ENCODE results near the gene MRPS31. TPM values are rescaled to one million over a fixed set of nuclear protein-coding genes. Genes with fewer than 3 reads are reported as not detected.

The MRPS31 gene
- total RNA-seq, 3 donors from 2014 or later, result 20.3 to 21.2 (median 20.9) TPM

- Histone ChIP-seq H3K36me3 (ENCODE audit: low read depth) (no peaks in the 10 kb centered on the region), H3K4me1 (ENCODE audit: low read depth) (peaks cover 2% of the 10 kb centered on the region), H3K4me3 (no peak overlapping the region), H3K9me3 (no peaks in the 10 kb centered on the region)
- ATAC-seq (no peak), DNase-seq (no peak)
- intact Hi-C loops (cut with DNase I, micrococcal nuclease), result no loop called here
- TF ChIP-seq CTCF (IDR thresholded peaks at IDR 0.05), result no peak
Measured at GRCh38 chr13:40776232-40776631, 5.2 kb upstream of the MRPS31 start.

- Histone ChIP-seq H3K36me3 (ENCODE audit: low read depth) (no peaks in the 10 kb centered on the region), H3K4me1 (ENCODE audit: low read depth) (peaks cover 10% of the 10 kb centered on the region), H3K9me3 (no peaks in the 10 kb centered on the region), H3K4me3 (no peak overlapping the region)
- TF ChIP-seq CTCF (IDR thresholded peaks at IDR 0.05), result no peak
- intact Hi-C loops (cut with DNase I, micrococcal nuclease), result no loop called here
- DNase-seq (no peak), ATAC-seq (no peak)
Measured at GRCh38 chr13:40774672-40775071, 3.7 kb upstream of the MRPS31 start.

- no peaks in the 10 kb centered on the region for H3K9me3 ChIP-seq
- no peak for DNase-seq
- no peak overlapping the region for H3K4me3 ChIP-seq
- no peak for ATAC-seq
- no peaks in the 10 kb centered on the region for H3K36me3 ChIP-seq (ENCODE audit: low read depth)
- intact Hi-C loops (cut with DNase I, micrococcal nuclease), result no loop called here
- peaks cover 11% of the 10 kb centered on the region for H3K4me1 ChIP-seq (ENCODE audit: low read depth)
- no peak for TF ChIP-seq CTCF (IDR thresholded peaks at IDR 0.05)
Measured at GRCh38 chr13:40772765-40773473, 1.9 kb upstream of the MRPS31 start.

- intact Hi-C loops (cut with DNase I, micrococcal nuclease), result no loop called here
- DNase-seq, result no peak
- H3K4me1 ChIP-seq (ENCODE audit: low read depth), result peaks cover 11% of the 10 kb centered on the region
- peak overlapping the region; percentile 57 for H3K4me3 ChIP-seq
- no peak for TF ChIP-seq CTCF (IDR thresholded peaks at IDR 0.05)
- H3K9me3 ChIP-seq, result no peaks in the 10 kb centered on the region
- ATAC-seq, result peak; percentile 31
- no peaks in the 10 kb centered on the region for H3K36me3 ChIP-seq (ENCODE audit: low read depth)
Measured at GRCh38 chr13:40770609-40770933, 419 bp downstream of the MRPS31 start.

- H3K4me1 ChIP-seq (ENCODE audit: low read depth), result peaks cover 11% of the 10 kb centered on the region
- TF ChIP-seq CTCF (IDR thresholded peaks at IDR 0.05), result no peak
- ATAC-seq (no peak), DNase-seq (no peak)
- H3K4me3 ChIP-seq, result no peak overlapping the region
- no peaks in the 10 kb centered on the region for H3K36me3 ChIP-seq (ENCODE audit: low read depth)
- no peaks in the 10 kb centered on the region for H3K9me3 ChIP-seq
- intact Hi-C loops (cut with DNase I, micrococcal nuclease), result no loop called here
Measured at GRCh38 chr13:40769970-40770369, 1.0 kb downstream of the MRPS31 start.

GRCh38 chr13:40765602-40766001 lies 5.4 kb downstream of the MRPS31 start:
- no peak for TF ChIP-seq CTCF (IDR thresholded peaks at IDR 0.05)
- H3K9me3 ChIP-seq, result no peaks in the 10 kb centered on the region

More at GRCh38 chr13:40765602-40766001, 5.4 kb downstream of the MRPS31 start:
- Histone ChIP-seq H3K4me3 (no peak overlapping the region), H3K36me3 (ENCODE audit: low read depth) (no peaks in the 10 kb centered on the region), H3K4me1 (ENCODE audit: low read depth) (peaks cover 9% of the 10 kb centered on the region)
- ATAC-seq (no peak), DNase-seq (no peak)
- intact Hi-C loops (cut with DNase I, micrococcal nuclease), result no loop called here

All from mucosa of descending colon (tissue), 3 donors.